ENCODE data around the gene BTBD9. TPM values are rescaled to one million over a fixed set of nuclear protein-coding genes. Genes with fewer than 3 reads are reported as not detected.

The BTBD9 gene
- total RNA-seq, 4 donors from 2014 or later, result 9.2 to 16.3 (median 11.6) TPM

GRCh38 chr6:38583523-38583922, 56.2 kb downstream of the BTBD9 start:
- no peak for TF ChIP-seq POLR2A (IDR thresholded peaks at IDR 0.05)
- Histone ChIP-seq H3K36me3 (peaks cover 0 to 41% (median 0%) of the 10 kb centered on the region in 3 donors), H3K9me3 (no peaks in the 10 kb centered on the region), H3K27me3 (no peaks in the 10 kb centered on the region), H3K4me3 (no peak overlapping the region), H3K4me1 (no peaks in the 10 kb centered on the region), H3K27ac (no peak overlapping the region)
- 80 to 92% methylated on average over 1 of the region's 1 CpG for WGBS, 2 donors
- DNase-seq, result no peak
- intact Hi-C loops (cut with DNase I), result no loop called here

GRCh38 chr6:38580030-38580429, 59.7 kb downstream of the BTBD9 start:
- no peaks in the 10 kb centered on the region for H3K9me3 ChIP-seq
- H3K36me3 ChIP-seq, result peaks cover 0 to 39% (median 0%) of the 10 kb centered on the region in 3 donors
- DNase-seq, result no peak
- H3K27me3 ChIP-seq, result no peaks in the 10 kb centered on the region
- no peak for TF ChIP-seq CTCF (IDR thresholded peaks at IDR 0.05)
- no peak for TF ChIP-seq POLR2A (IDR thresholded peaks at IDR 0.05)
- no peaks in the 10 kb centered on the region for H3K4me1 ChIP-seq
- intact Hi-C loops (cut with DNase I), result no loop called here
- WGBS, 2 donors, result 94 to 97% methylated on average over 6 of the region's 6 CpGs
- no peak overlapping the region for H3K27ac ChIP-seq
- H3K4me3 ChIP-seq, result no peak overlapping the region

GRCh38 chr6:38579010-38579628, 60.6 kb downstream of the BTBD9 start:
- Histone ChIP-seq H3K4me3 (no peak overlapping the region), H3K36me3 (peaks cover 0 to 32% (median 0%) of the 10 kb centered on the region in 3 donors), H3K27me3 (no peaks in the 10 kb centered on the region), H3K27ac (no peak overlapping the region), H3K9me3 (no peaks in the 10 kb centered on the region), H3K4me1 (no peaks in the 10 kb centered on the region)
- TF ChIP-seq POLR2A (IDR thresholded peaks at IDR 0.05) (no peak), CTCF (IDR thresholded peaks at IDR 0.05) (no peak)
- DNase-seq, result no peak
- intact Hi-C loops (cut with DNase I), result no loop called here

- no peaks in the 10 kb centered on the region for H3K27me3 ChIP-seq
- no peak overlapping the region for H3K4me3 ChIP-seq
- no peaks in the 10 kb centered on the region for H3K4me1 ChIP-seq
- TF ChIP-seq POLR2A (IDR thresholded peaks at IDR 0.05) (no peak), CTCF (IDR thresholded peaks at IDR 0.05) (no peak)
- DNase-seq, result no peak
- H3K27ac ChIP-seq, result no peak overlapping the region
- peaks cover 0 to 29% (median 0%) of the 10 kb centered on the region in 3 donors for H3K36me3 ChIP-seq
- 82 to 90% methylated on average over 6 of the region's 6 CpGs for WGBS, 2 donors
- H3K9me3 ChIP-seq, result no peaks in the 10 kb centered on the region
- intact Hi-C loops (cut with DNase I), result no loop called here
Measured at GRCh38 chr6:38578075-38578474, 61.7 kb downstream of the BTBD9 start.

GRCh38 chr6:38577492-38577891, 62.2 kb downstream of the BTBD9 start:
- H3K4me1 ChIP-seq, result no peaks in the 10 kb centered on the region
- intact Hi-C loops (cut with DNase I), result no loop called here
- no peak overlapping the region for H3K4me3 ChIP-seq
- H3K9me3 ChIP-seq, result no peaks in the 10 kb centered on the region
- peaks cover 0 to 29% (median 0%) of the 10 kb centered on the region in 3 donors for H3K36me3 ChIP-seq
- no peak for DNase-seq
- no peak overlapping the region for H3K27ac ChIP-seq
- TF ChIP-seq POLR2A (IDR thresholded peaks at IDR 0.05), result no peak
- TF ChIP-seq CTCF (IDR thresholded peaks at IDR 0.05), result no peak
- no peaks in the 10 kb centered on the region for H3K27me3 ChIP-seq
- 48 to 61% methylated on average over 2 of the region's 2 CpGs for WGBS, 2 donors
